Cardiac fibroblast (primary cell): Measurements from ENCODE around the gene GKN2.

Experiments used
- DNase-seq, 2 donors: peaks; one replicate each; pipeline versions ENCODE4 v3.0.0 to v3.0.0-alpha.2; 2010; ENCODE audit warnings: low read depth in 2 of 2
- H3K4me3 ChIP-seq, 2 donors: replicated peaks in 1 of 2; 1 replicate in 1 of 2; 2 replicates in 1 of 2; pipeline ENCODE4 v1.5.1; 2011; ENCODE audit warnings: low read depth in 2 of 2, low read length in 2 of 2, mild to moderate bottlenecking in 2 of 2, moderate library complexity in 1 of 2
- CTCF ChIP-seq: IDR thresholded peaks from one replicate; pipeline ENCODE4 v1.5.1; 2011; ENCODE audit warnings: low read depth, mild to moderate bottlenecking, low read length, inconsistent platforms

GKN2 gene

GRCh38 chr2:68975844-68976243, 23.2 kb upstream of the GKN2 start:
- no peak for TF ChIP-seq CTCF
- no peak for DNase-seq
- H3K4me3 ChIP-seq, result no peak overlapping the region

GRCh38 chr2:68974946-68975665, 22.4 kb upstream of the GKN2 start:
- no peak overlapping the region for H3K4me3 ChIP-seq
- peak; percentile 12 to 17 for DNase-seq
- TF ChIP-seq CTCF, result no peak

GRCh38 chr2:68974251-68974650, 21.6 kb upstream of the GKN2 start, which contains the start of gene GKN1:
TSS of gene GKN1 (plus strand) at chr2:68974636. CDS start at chr2:68974678, 42 bp downstream.
- no peak within 1 kb of the TSS for H3K4me3 ChIP-seq
- peak in 1 of 2 donors; percentile 13 for DNase-seq
- no peak for TF ChIP-seq CTCF

GRCh38 chr2:68971591-68972231, 19.0 kb upstream of the GKN2 start:
- no peak overlapping the region for H3K4me3 ChIP-seq
- DNase-seq, result peak; percentile 93 to 97
- no peak for TF ChIP-seq CTCF

- H3K4me3 ChIP-seq, result no peak overlapping the region
- TF ChIP-seq CTCF, result no peak
- DNase-seq, result peak; percentile 32 to 66
Measured at GRCh38 chr2:68970566-68971265, 18.0 kb upstream of the GKN2 start.

- DNase-seq, result no peak
- TF ChIP-seq CTCF, result no peak
Measured at GRCh38 chr2:68969736-68970490, 17.2 kb upstream of the GKN2 start.

More at GRCh38 chr2:68969736-68970490, 17.2 kb upstream of the GKN2 start:
- H3K4me3 ChIP-seq, result no peak overlapping the region
